ENCODE results near the gene ADCY6.

ADCY6 gene

DNA sequence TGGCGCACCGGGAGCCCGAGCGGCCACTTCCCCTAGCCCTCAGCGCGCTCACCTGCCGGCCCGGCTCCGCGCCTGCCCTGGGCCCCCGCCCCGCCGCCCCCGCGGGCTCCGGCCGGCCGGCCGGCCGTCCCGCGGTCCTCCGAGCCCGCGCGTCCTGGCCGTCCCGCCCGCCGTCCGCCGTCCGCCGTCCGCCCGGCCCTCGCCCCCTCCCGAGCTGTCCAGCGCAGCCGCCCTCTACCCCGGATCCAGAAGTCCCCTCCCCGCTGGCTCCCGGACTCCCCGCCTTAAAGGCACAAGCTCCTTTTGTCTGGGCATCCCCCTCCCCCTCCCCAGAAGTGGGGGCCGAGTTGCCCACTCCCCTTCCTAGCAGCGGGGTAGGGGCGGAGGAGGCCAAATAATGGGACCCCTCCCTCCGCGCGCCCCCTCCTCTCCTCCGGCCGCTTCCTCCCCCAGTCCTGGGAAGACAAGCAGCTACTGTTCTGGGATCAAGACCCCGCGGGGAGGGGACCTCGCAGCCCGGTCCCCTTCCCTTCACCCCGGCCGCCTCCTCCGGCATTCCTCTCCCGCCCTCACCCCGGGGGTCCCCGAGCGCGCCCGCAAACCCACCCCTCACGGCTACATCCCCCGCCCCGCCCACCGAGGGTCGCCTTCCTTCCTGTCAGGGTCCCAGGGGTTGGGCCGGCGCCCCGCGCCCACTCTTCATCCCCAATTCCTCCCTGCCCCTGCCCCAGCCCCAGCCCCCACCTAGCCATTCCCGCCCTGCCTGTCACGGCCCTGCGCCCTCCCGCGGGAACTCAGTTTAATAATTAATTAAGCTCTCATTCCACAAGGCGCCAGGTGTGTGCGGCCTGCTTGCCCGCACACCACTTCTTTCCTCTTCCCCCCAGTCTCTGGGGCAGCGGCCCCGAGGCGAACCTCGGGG, at the start of gene ADCY6:
ADCY6 (minus strand) TSS at position 236 of the 922 bp plus-strand sequence. CDS start 5,655 bp downstream, outside the sequence.
- peak; percentile 5 for DNase-seq (ENCODE audit: low read depth)

GRCh38 chr12:48838048-48838447, 49.2 kb upstream of the ADCY6 start:
- DNase-seq (ENCODE audit: low read depth), result no peak

DNA sequence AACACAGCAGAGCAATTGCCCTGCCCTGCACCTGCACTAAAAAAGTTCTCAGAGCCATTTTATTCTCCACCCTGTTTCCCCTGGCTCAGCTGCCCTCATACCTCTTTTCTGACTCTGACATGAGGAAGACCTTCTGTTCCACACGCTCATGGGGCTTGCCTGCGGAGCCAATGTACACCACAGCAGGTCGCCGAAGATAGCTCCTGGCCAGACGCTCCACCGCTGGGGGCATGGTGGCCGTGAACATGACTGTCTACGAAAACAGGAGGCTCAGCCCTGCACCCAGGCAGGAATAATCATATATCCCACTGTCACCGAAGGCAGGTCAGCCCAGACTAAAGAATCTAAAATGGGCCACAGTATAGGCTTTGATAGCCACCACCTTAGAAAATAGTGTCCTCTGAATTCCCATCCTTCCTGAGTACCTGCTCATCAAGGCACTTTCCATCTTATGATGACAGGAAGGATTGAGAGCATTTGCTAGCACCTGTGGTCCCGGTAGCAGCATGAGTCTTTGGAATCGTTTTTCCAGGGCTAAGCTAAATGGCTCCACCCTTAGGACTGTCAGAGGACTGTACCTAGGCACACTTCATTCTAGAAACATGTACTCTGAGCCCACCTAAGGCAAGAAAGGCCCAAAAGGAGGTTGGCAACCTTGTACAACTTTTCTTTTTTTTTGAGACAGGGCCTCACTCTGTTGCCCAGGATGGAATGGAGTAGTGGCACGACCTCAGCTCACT, 43.6 kb upstream of the ADCY6 start:
- no peak for DNase-seq (ENCODE audit: low read depth)

GRCh38 chr12:48831257-48831656, 42.4 kb upstream of the ADCY6 start:
- DNase-seq (ENCODE audit: low read depth), result no peak

DNA sequence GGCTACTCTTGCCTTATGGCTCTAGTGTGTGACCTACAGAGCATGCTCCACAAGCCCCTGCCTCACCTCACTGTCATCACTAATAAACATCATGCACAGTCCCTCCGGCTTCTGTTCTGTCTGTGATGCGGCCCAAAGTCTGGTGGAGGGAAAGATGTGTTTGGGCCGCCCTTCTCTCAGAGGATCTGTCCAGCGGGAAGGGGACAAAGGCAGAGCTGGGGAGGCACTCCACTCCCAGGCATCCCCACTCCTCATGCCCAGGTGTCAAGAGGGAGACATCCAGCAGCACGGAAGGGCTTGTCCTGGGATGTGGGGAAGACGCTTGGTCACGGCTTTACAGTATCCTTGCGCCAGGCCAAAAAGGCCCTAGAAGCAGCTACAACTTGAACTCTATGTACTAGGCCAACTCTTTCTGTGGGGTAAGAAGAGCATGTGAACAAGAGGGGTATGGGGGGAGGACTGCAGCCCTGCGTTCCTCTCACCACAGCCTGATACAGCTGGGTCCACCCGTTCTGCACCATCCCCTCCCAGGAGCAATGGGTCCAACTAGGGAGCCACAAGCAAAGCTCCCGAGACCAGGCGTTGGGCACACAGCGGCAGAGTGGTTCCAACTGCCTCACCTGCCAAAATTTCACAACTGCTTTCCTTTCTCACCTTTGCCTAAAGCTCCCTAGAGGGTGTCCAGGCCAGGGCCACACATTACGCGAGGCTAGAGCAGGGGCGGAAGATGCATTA, 40.1 kb upstream of the ADCY6 start:
- no peak for DNase-seq (ENCODE audit: low read depth)

GRCh38 chr12:48828293-48828692, 39.4 kb upstream of the ADCY6 start:
- no peak for DNase-seq (ENCODE audit: low read depth)

DNA sequence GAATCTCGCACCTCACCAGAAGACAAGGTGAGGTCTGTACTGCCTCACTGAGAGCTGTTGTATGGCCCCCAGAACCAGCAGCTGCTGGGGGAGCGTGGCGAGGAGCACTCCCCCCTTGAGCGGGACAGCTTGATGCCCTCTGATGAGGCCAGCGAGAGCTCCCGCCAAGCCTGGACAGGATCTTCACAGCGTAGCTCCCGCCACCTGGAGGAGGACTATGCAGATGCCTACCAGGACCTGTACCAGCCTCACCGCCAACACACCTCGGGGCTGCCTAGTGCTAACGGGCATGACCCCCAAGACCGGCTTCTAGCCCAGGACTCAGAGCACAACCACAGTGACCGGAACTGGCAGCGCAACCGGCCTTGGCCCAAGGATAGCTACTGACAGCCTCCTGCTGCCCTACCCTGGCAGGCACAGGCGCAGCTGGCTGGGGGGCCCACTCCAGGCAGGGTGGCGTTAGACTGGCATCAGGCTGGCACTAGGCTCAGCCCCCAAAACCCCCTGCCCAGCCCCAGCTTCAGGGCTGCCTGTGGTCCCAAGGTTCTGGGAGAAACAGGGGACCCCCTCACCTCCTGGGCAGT, 38.7 kb upstream of the ADCY6 start:
- DNase-seq (ENCODE audit: low read depth), result no peak

GRCh38 chr12:48827026-48827425, 38.1 kb upstream of the ADCY6 start:
- no peak for DNase-seq (ENCODE audit: low read depth)

- DNase-seq (ENCODE audit: low read depth), result no peak
These were observed 37.4 kb upstream of the ADCY6 start for GRCh38 chr12:48826209-48826855.

GRCh38 chr12:48824905-48825304, 36.0 kb upstream of the ADCY6 start:
- no peak for DNase-seq (ENCODE audit: low read depth)

GRCh38 chr12:48824112-48824511, 35.2 kb upstream of the ADCY6 start:
- DNase-seq (ENCODE audit: low read depth), result no peak

DNA sequence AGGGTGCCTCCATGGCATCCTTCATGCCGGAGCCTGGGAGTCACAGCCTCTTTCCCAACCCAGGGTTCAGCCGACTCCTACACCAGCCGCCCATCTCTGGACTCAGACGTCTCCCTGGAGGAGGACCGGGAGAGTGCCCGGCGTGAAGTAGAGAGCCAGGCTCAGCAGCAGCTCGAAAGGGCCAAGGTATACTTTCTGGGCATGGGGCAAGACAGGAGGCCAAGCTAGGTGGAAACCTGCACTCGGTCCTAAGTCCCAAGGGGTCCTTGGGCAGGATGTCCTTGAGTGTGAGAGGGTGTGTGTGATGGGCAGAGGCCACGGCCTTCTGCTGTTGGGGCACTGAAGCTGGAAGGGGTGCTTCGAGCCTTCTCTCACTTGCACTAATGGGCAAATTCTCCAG, 34.4 kb upstream of the ADCY6 start:
- no peak for DNase-seq (ENCODE audit: low read depth)

DNA sequence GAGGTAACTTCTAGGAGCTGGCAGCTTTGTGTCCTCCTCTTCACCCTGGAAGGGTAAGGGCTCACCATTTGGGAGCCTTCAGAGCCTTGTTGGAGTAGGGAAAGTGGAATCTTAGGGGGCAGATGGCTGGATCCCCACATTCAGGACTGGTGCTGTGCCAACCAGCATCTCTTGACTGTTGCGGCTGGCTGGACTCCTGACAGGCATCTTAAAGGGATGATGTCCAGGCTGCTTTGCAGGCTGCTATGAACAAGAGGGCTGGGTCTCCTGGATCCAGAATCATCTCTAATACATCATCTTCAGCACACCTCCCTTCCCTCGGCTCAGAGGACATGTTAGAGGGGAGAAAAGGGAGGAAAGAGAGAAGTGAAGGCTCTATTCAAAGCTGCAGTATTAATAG, 33.8 kb upstream of the ADCY6 start:
- no peak for DNase-seq (ENCODE audit: low read depth)

- no peak for DNase-seq (ENCODE audit: low read depth)
These were observed 33.2 kb upstream of the ADCY6 start for GRCh38 chr12:48822139-48822538.

DNA sequence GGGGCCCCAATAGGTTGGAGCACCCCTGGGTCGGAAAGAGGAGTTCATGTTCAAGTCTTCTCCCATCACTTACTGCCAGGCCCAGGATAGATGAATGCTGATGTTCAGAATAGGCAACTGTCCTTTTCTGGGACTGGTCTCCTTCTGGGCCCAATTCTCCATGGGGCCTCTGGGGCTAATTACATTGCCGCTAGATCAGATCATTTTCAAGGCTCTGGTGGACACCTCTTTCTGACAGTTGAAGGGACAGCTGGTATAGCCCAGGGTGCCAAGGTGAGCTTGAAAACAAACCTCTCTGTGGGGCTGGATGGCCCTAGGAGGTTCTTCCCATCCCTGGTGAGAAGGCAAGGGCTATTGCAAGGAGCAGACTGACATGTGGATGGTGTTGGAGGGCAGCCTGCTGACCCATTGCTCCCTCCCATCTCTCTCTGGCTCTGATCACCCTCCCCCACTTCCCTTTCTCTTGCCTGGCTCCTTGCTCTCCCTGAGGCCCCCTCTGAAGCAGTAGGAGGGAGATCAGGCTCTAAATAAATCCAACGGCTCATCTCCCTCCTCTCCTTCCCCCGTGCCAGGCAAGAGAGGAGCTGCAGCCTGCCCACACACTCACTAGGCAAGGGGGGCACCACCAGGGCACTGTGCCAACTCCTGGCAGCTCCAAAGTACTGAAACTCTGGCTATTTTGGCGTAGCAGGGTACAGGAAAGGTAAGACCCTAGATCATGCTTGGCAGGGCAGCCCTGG, 31.3 kb upstream of the ADCY6 start:
- DNase-seq (ENCODE audit: low read depth), result no peak

- DNase-seq (ENCODE audit: low read depth), result no peak
These were observed 30.1 kb upstream of the ADCY6 start for GRCh38 chr12:48818831-48819590.

DNA sequence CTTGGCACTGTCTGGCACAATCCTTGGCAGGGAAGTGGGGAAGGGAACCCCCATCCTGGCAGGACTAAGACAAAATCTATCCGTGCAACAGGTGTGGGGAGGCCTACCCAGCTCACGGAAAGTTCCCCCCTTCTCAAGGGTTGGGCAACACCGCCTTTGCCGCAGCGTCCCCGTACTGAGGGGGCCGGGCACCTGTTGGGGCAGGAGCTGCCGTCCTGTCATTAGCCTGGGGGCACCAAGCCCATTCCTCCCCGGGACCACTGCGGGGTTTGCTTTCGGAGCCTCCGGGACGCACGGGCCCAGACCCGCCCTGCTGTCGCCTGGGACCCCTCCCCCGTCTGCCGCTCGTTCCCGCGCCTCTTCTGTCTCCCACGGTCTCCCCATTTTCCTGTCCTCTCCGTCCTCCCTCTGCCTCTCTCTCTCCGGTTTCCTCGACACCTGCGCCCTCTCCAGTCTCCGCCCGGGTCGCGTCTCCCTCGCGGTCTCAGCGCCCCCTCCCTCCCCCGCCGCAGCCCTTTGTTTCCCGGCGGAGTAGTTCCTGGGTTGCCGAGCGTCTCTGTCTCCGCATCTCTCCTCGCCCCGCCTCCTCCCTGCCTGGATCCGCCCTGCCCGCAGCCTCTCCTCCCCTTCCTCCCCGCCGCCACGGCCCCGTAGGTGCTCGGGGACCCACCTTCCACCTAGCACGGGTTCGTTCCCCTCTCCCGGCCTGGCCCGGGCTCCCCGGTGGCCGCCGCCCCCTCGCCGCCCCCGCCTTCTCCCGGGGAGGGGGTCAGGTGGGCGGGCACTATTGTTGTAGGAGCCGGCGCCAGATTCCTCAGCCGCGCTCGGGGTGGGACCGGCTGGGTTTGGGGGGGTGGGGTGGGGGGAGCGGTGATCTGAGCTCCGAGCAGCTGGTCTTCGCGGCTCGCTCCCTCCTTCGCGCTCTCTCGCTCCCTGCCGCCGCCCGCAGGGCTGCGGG, 29.3 kb upstream of the ADCY6 start, which contains the start of gene CACNB3:
CACNB3 (plus strand) TSS at position 624 of the 958 bp plus-strand sequence. CDS start 434 bp downstream, outside the sequence.
- peak; percentile 65 for DNase-seq (ENCODE audit: low read depth)

DNA sequence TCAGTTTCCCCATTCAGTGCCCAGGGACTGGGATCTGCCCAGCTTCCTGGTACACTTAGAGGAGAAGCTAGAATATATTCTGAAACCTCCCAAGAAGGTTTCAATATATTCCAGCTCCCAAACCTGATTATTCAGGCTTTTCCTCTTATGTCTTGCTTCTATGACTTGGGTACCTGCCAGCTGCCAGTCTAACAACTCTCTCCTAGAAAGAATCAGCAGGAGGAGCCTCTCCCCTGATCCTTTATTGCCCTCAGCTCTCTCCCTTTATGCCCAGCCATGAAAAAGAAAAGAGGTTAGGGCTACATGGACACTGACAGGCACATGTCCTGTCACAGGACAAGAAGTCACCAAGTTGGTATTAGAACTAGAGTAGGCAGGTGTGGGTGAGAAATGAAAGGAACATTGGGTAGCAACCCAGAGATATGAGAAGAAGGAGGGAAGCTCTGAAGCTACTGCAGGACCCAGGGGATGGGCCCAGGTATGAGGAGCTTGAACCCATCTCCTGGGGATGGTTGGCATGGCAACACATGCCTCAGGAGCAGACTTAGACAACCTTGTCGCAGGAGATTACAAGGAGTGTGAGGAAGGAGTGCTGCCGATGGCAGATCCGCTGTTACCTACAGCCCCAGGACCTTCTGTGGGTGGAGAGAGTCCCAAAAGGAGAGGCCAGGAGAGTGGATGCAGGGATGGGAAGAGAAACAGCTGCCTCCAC, 27.4 kb upstream of the ADCY6 start:
- DNase-seq (ENCODE audit: low read depth), result no peak
